ENCODE data around the gene RTL10. TPM values are rescaled to one million over a fixed set of nuclear protein-coding genes. Genes with fewer than 3 reads are reported as not detected.

Gene RTL10
- total RNA-seq, 1 experiment from 2014 or later: 24.4 TPM

- H3K4me3 Mint-ChIP-seq: no peak overlapping the region
- H3K9me3 Mint-ChIP-seq: no peaks in the 10 kb centered on the region
- Histone ChIP-seq H2AFZ (ENCODE audit: low read length) (no peak overlapping the region), H3K4ac (ENCODE audit: low read depth, low read length) (no peak overlapping the region), H3K79me2 (ENCODE audit: insufficient read depth, low read length) (no peaks in the 10 kb centered on the region), H2AK5ac (ENCODE audit: insufficient read length, low read length) (no peak overlapping the region), H2BK12ac (ENCODE audit: insufficient read length, low read depth, low read length) (no peak overlapping the region), H3K23ac (ENCODE audit: insufficient read length, low read depth, low read length) (no peak overlapping the region), H3K9me3 (ENCODE audit: control insufficient read depth, low read depth, low read length) (no peaks in the 10 kb centered on the region), H3K23me2 (ENCODE audit: insufficient read length, low read depth, low read length, poor library complexity, severe bottlenecking) (no peaks in the 10 kb centered on the region), H2BK120ac (ENCODE audit: low read depth, low read length, poor library complexity, severe bottlenecking) (no peak overlapping the region), H2BK5ac (ENCODE audit: insufficient read length, low read length) (no peak overlapping the region), H3K9ac (ENCODE audit: extremely low read depth, insufficient read length, low read length) (no peak overlapping the region), H3K79me1 (ENCODE audit: insufficient read depth, low read depth, low read length, poor library complexity, severe bottlenecking) (no peaks in the 10 kb centered on the region), H3K14ac (ENCODE audit: insufficient read depth, low read length) (no peak overlapping the region; the same call in 1 of the 2 replicates), H3K4me2 (ENCODE audit: insufficient read depth, insufficient read length, low read length) (no peak overlapping the region), H2BK15ac (ENCODE audit: low read depth, low read length) (no peak overlapping the region), H4K91ac (ENCODE audit: insufficient read length, low read depth, low read length) (no peak overlapping the region), H3K56ac (ENCODE audit: insufficient read length, low read depth, low read length) (no peak overlapping the region), H4K20me1 (ENCODE audit: control insufficient read depth, insufficient read depth, insufficient read length) (no peaks in the 10 kb centered on the region), H3K27me3 (ENCODE audit: insufficient read depth, low read length) (no peaks in the 10 kb centered on the region), H3K18ac (ENCODE audit: insufficient read length, low read depth, low read length) (no peak overlapping the region), H3T11ph (ENCODE audit: low read length) (no peak overlapping the region), H3K4me1 (ENCODE audit: insufficient read depth, low read length) (no peaks in the 10 kb centered on the region; the same call in 1 of the 2 replicates), H4K8ac (replicated peaks; ENCODE audit: insufficient read length, low read depth, low read length) (no peak overlapping the region), H4K5ac (ENCODE audit: insufficient read length, low read depth, low read length) (no peak overlapping the region), H2BK20ac (ENCODE audit: low read depth, low read length, poor library complexity, severe bottlenecking) (no peak overlapping the region), H3K27ac (ENCODE audit: insufficient read length, low read depth, low read length) (no peak overlapping the region)
- peaks cover 5 to 7% of the 10 kb centered on the region in 2 experiments for H3K4me1 Mint-ChIP-seq
- no peaks in the 10 kb centered on the region for H3K27me3 Mint-ChIP-seq (ENCODE audit: low read depth)
- TF ChIP-seq, protein P1, sequence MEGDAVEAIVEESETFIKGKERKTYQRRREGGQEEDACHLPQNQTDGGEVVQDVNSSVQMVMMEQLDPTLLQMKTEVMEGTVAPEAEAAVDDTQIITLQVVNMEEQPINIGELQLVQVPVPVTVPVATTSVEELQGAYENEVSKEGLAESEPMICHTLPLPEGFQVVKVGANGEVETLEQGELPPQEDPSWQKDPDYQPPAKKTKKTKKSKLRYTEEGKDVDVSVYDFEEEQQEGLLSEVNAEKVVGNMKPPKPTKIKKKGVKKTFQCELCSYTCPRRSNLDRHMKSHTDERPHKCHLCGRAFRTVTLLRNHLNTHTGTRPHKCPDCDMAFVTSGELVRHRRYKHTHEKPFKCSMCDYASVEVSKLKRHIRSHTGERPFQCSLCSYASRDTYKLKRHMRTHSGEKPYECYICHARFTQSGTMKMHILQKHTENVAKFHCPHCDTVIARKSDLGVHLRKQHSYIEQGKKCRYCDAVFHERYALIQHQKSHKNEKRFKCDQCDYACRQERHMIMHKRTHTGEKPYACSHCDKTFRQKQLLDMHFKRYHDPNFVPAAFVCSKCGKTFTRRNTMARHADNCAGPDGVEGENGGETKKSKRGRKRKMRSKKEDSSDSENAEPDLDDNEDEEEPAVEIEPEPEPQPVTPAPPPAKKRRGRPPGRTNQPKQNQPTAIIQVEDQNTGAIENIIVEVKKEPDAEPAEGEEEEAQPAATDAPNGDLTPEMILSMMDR (conservative IDR thresholded peaks at IDR 0.05): no peak
- WGBS (ENCODE audit: extremely low coverage, insufficient read length, low lambda C conversion rate): no CpG with 5 or more reads among the region's 7 CpGs
- no peak overlapping the region for H3K27ac Mint-ChIP-seq
- DNase-seq: no peak
- peaks cover 2 to 7% (median 6%) of the 10 kb centered on the region in 3 experiments; a peak in 3 of 7 replicates for H3K36me3 Mint-ChIP-seq (ENCODE audit: insufficient read depth in 1 of 3, low read depth in 3 of 3)
Measured at GRCh38 chr22:19898145-19898544, 43.5 kb upstream of the RTL10 start.

Data from H9 (cell line).